Cardiac muscle cell (in vitro differentiated cells and primary cell): ENCODE results near the gene FXYD2. TPM values are rescaled to one million over a fixed set of nuclear protein-coding genes. Genes with fewer than 3 reads are reported as not detected.
A peak's percentile ranks its signal among the peaks of the same experiment; 100 is the strongest.

Experiments
- DNase-seq, 2 donors: peaks; one replicate each; pipeline versions ENCODE4 v3.0.0 to v3.0.0-alpha.2; 2010 to 2017; ENCODE audit warnings: low read depth in 1 of 2, low spot score in 1 of 2
- H3K27ac ChIP-seq: fragments of 200-600 bp; sonication (generic); 2 replicates; pipeline ENCODE4 v1.5.1; 2016
- H3K27me3 ChIP-seq: fragments of 200-600 bp; sonication (generic); 2 replicates; pipeline ENCODE4 v1.6.0; 2016; ENCODE audit warnings: control low read depth
- H3K36me3 ChIP-seq: fragments of 200-600 bp; sonication (generic); 2 replicates; pipeline ENCODE4 v1.5.1; 2016; ENCODE audit warnings: control low read depth
- H3K4me1 ChIP-seq: fragments of 200-600 bp; sonication (generic); 2 replicates; pipeline ENCODE4 v1.8.1; 2017; ENCODE audit warnings: low read depth, mild to moderate bottlenecking, mixed run types
- H3K4me3 ChIP-seq: fragments of 200-600 bp; sonication (generic); 2 replicates; pipeline ENCODE4 v1.5.1; 2016; ENCODE audit warnings: mild to moderate bottlenecking
- H3K9me3 ChIP-seq: fragments of 200-600 bp; sonication (generic); 2 replicates; pipeline ENCODE4 v1.5.1; 2017; ENCODE audit warnings: low read depth, mild to moderate bottlenecking, control low read depth
- CTCF ChIP-seq: IDR thresholded peaks from 2 replicates; pipeline ENCODE4 v1.5.1; 2012; ENCODE audit warnings: low read depth, mild to moderate bottlenecking, low read length
- polyA plus RNA-seq: library from polyadenylated mRNA; unstranded; fragments of >200 nt; fragmentation: Nextera tagmentation; extraction: Ambion mirVana; gene quantifications from 2 replicates; pipeline ENCODE4 v1.2.1, GENCODE V29; 2016
- total RNA-seq: library from RNA; depleted of rRNA; stranded (reverse); fragments of >200 nt; gene quantifications from 2 replicates; pipeline ENCODE4 v1.2.3, GENCODE V29; 2016

The FXYD2 gene
- total RNA-seq (0.07 and 2.4 TPM in 2 replicates), polyA plus RNA-seq (2.3 and 4.4 TPM in 2 replicates)

DNA sequence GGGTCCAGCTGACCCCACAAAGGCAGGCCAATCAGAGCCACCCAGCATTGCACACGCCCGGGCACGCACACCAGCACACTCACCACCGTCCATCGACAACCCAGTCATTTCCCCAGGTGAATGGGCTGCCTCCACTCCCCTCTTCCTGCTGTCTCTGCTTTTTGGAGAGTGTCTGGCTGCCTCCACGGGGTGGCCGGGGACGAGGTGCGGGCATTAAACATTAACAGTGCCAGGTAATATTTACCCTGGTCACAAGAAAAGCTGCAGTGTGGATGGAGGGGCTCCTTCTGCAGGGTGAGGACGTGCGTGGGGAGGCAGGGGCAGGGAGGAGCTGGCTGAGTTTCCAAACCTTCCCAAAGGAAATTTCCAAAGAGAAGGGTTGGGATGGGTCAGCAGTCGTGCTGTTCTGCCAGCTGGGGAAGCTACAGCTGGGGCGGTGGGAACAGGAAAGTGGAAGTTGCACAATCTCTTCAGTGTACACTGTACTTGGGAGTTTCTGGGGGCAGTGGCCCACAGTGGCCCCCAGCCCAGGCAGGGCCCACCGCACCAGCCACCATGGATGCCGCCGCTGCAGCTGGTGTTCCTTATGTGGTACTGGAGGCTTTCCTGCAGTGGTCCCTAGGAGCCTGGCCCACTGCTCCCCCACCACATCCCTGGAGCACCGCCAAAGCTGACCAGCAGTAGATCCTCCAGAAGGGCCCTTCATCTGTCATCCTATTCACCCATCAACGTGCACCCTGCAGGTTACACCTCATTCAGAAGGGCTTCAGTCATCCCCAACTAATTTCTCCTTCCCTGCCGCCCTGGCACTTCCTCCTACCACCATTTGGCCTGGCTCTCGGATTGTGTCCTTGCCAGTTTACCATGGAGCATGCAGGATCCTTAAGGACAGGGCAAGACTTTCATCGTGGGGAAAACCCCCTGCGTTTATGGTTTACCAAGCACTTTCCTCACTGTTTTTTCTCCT, at the start of gene FXYD2:
TSS of gene FXYD2 (minus strand) at position 174 of the 967 bp plus-strand sequence. CDS start at position 108, 66 bp downstream.
- peak in 1 of 2 donors; percentile 69 for DNase-seq
- Histone ChIP-seq H3K9me3 (no peaks in the 10 kb centered on the region), H3K4me1 (peaks cover 4% of the 10 kb centered on the region), H3K27ac (no peak within 1 kb of the TSS), H3K27me3 (no peaks in the 10 kb centered on the region), H3K4me3 (no peak within 1 kb of the TSS), H3K36me3 (no peaks in the 10 kb centered on the region)
- no peak for TF ChIP-seq CTCF

DNA sequence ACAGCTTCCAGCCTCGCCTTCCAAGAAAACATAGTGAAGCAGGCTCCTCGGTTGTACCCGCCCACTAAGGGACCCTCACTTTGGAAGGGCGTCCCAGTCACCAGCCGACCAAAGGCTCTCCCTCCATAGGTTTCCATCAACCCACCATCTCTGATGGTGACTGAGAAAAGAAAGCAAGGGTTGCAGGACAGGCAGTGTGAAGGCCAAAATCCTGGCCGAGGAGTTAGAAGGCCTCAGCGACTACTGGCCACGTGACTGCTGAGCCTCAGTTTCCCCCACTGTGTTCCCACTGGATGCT, 49.2 kb upstream of the FXYD2 start:
- no peaks in the 10 kb centered on the region for H3K36me3 ChIP-seq
- no peak for TF ChIP-seq CTCF
- H3K27me3 ChIP-seq: no peaks in the 10 kb centered on the region
- H3K4me3 ChIP-seq: no peak overlapping the region
- H3K27ac ChIP-seq: no peak overlapping the region
- no peaks in the 10 kb centered on the region for H3K9me3 ChIP-seq
- H3K4me1 ChIP-seq: peaks cover 36% of the 10 kb centered on the region
- DNase-seq: no peak

- DNase-seq: no peak
- Histone ChIP-seq H3K4me1 (peaks cover 41% of the 10 kb centered on the region), H3K4me3 (no peak overlapping the region), H3K27ac (no peak overlapping the region), H3K36me3 (no peaks in the 10 kb centered on the region), H3K27me3 (no peaks in the 10 kb centered on the region), H3K9me3 (no peaks in the 10 kb centered on the region)
- TF ChIP-seq CTCF: no peak
These were observed 48.7 kb upstream of the FXYD2 start for GRCh38 chr11:117872975-117873827.

GRCh38 chr11:117872420-117872961, 47.9 kb upstream of the FXYD2 start:
- H3K4me3 ChIP-seq: no peak overlapping the region
- H3K9me3 ChIP-seq: no peaks in the 10 kb centered on the region
- no peaks in the 10 kb centered on the region for H3K27me3 ChIP-seq
- no peak for TF ChIP-seq CTCF
- H3K27ac ChIP-seq: no peak overlapping the region
- peaks cover 43% of the 10 kb centered on the region for H3K4me1 ChIP-seq
- no peaks in the 10 kb centered on the region for H3K36me3 ChIP-seq
- DNase-seq: no peak

DNA sequence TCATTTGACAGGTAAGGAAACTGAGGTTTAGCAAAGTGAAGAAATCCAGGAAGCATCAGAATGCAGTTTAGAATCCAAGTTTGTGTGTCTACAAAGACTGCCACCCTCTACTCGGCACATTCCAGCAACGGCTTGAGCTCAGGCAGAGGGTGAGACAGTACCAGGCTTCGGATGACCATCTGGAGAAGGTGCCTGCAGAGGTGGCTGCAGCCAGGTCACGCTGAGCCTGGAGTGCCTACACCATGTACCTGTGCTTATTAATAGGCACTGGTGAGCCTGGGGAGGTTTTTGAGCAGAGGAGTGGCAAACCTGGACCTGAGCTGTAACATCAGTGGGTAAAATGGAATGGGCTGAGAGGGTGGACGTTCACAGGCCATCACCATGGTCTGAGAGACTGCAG, 47.2 kb upstream of the FXYD2 start:
- H3K4me1 ChIP-seq: peaks cover 43% of the 10 kb centered on the region
- no peak overlapping the region for H3K4me3 ChIP-seq
- no peak for DNase-seq
- H3K27ac ChIP-seq: no peak overlapping the region
- no peaks in the 10 kb centered on the region for H3K36me3 ChIP-seq
- TF ChIP-seq CTCF: no peak
- H3K27me3 ChIP-seq: no peaks in the 10 kb centered on the region
- no peaks in the 10 kb centered on the region for H3K9me3 ChIP-seq
